OCI-LY3 (cell line): ENCODE data around the gene SPECC1.

Experiments used
- CTCF ChIP-seq: fragments of 200-600, 300-600 bp; sonication (generic); IDR thresholded peaks from 2 replicates; pipeline ENCODE4 v1.5.1; 2014; ENCODE audit warnings: antibody characterized with exemption, low read length, low read depth
- EZH2phosphoT487 ChIP-seq: fragments of 200-600 bp; shearing (Covaris generic); IDR thresholded peaks from 2 replicates; pipeline ENCODE4 v1.6.1; 2018; ENCODE audit warnings: antibody characterized with exemption, mixed run types, low read depth

GRCh38 chr17:20053361-20053964 lies 44.3 kb downstream of the SPECC1 start:
- TF ChIP-seq EZH2phosphoT487 = no peak
- no peak for TF ChIP-seq CTCF
